Activated CD4-positive, alpha-beta T cell treated with anti-CD3 and anti-CD28 coated beads, Interleukin-2, amount 10 ng/mL, durations not matched to agents 7 days and 5 days (primary cell): Measurements from ENCODE around the gene SERPINB8. TPM values are rescaled to one million over a fixed set of nuclear protein-coding genes. Genes with fewer than 3 reads are reported as not detected.

Experiments
- CTCF ChIA-PET: fragments of 350-600 bp; sonication (Branson Sonifier 250); formaldehyde crosslinking; loops from one replicate; lab custom pipeline; 2021; ENCODE audit warnings: antibody characterized with exemption; lab: Charles Lee
- POLR2A ChIA-PET: fragments of 350-600 bp; sonication (Branson Sonifier 250); formaldehyde crosslinking; loops from one replicate; lab custom pipeline; 2021; ENCODE audit warnings: antibody characterized with exemption; lab: Charles Lee
- DNase-seq: peaks from one replicate; pipeline ENCODE4 v3.0.0-alpha.2; 2020
- H3K27ac Mint-ChIP-seq: one replicate; pipeline ENCODE4 v1.8.0; 2021; ENCODE audit warnings: mild to moderate bottlenecking, moderate library complexity, mixed read lengths
- H3K27me3 Mint-ChIP-seq: one replicate; pipeline ENCODE4 v1.8.0; 2021; ENCODE audit warnings: mixed read lengths
- H3K36me3 Mint-ChIP-seq: one replicate; pipeline ENCODE4 v1.8.0; 2021; ENCODE audit warnings: low read depth, mixed read lengths
- H3K4me1 Mint-ChIP-seq: one replicate; pipeline ENCODE4 v1.8.0; 2021; ENCODE audit warnings: mixed read lengths
- H3K4me3 Mint-ChIP-seq: one replicate; pipeline ENCODE4 v1.8.0; 2021; ENCODE audit warnings: mild to moderate bottlenecking, moderate library complexity, mixed read lengths
- H3K9me3 Mint-ChIP-seq: one replicate; pipeline ENCODE4 v1.8.0; 2021; ENCODE audit warnings: mixed read lengths
- total RNA-seq, 2 experiments: library from RNA; stranded (reverse); gene quantifications; one replicate each; pipeline ENCODE4 v1.2.3, GENCODE V29; 2021

SERPINB8 gene
- total RNA-seq, 2 experiments from 2014 or later = 5.3 to 6.1 TPM

DNA sequence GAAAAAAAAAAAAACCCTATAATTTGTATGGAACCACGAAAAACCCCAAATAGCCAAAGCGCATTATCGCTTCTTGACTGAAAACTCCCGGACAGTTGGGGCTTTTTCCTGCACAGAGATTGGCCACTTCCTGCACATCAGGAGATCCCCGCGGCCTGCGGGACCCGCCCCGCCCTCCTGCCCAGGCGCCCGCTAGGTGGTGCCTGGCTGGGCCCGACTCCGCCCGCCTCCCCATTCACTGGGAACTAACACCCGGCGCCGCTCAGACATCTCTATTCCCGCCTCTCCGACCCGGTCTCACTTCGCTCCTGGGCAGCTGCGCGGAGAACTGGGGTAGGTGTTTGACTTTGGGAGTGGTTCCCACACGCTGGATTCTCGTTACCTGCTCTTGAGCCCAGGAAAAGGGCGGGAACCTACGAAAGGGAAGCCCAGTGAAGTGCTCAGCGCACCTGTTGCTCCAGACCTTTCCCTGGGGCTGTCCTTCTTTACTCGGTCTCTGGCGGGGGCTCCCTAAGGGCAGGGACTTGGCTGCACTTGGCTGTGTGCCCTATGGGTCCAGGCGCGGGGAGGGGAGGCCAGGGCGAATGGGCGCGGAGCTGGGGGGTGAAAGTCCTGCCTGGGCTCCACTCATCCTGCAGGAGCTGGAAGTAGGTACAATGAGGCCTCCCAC lies 20.7 kb upstream of the SERPINB8 start, which contains the start of gene HMSD:
Gene HMSD (plus strand): TSS at position 234 of the 670 bp plus-strand sequence. CDS start 4,155 bp downstream, outside the sequence.
- POLR2A ChIA-PET = no interaction called here
- Mint-ChIP-seq H3K4me3 (peak within 1 kb of the TSS; percentile 62), H3K27me3 (peaks cover 28% of the 10 kb centered on the region), H3K9me3 (no peaks in the 10 kb centered on the region), H3K36me3 (no peaks in the 10 kb centered on the region), H3K4me1 (peaks cover 31% of the 10 kb centered on the region), H3K27ac (peak within 1 kb of the TSS; percentile 82)
- peak; percentile 55 for DNase-seq
- CTCF ChIA-PET = interaction anchor here (1.4 kb wide), 1 partner anchor 13 kb away, joined by 4 read pairs; no protein-coding TSS in a partner anchor

DNA sequence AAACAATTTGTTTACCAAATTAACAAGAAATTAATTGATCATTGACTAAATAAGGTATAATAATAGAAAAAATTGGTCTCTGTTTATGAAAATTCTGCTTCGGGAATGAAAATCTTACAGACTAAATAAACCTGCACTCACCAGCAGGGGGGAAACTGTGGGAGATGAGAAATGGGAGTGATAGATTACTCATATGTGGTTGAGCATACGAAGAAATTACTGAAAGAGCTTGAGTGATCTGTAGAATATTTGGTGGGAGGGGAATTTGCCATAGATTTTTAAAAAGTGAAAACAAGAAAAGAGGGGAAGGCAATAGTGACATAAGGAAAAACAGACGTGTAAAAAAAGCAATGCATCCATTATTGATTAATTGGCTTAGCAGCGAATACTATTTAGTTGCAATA lies 18.6 kb upstream of the SERPINB8 start:
- Mint-ChIP-seq H3K27me3 (peaks cover 14% of the 10 kb centered on the region), H3K27ac (no peak overlapping the region), H3K9me3 (no peaks in the 10 kb centered on the region), H3K4me1 (peaks cover 31% of the 10 kb centered on the region), H3K4me3 (no peak overlapping the region), H3K36me3 (no peaks in the 10 kb centered on the region)
- CTCF ChIA-PET = no interaction called here
- POLR2A ChIA-PET = no interaction called here
- no peak for DNase-seq

DNA sequence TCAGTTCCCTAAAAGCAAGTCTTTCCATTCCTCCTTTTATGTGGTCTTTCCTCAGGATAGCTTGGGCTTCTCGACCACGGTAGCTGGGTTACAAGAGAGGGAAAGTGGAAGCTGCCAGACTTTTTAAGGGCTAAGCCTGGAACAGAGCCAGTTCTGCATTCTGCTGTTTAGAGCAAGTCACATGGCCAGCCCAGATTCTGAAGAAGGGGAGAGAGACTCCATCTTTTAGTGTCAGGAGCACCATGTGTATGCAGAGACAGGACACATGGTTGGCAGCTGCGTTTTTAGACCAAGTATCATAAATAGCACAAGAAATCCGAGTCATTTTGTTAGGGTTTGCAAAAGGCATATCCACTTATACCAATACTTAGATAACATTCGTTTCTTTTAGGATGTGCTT lies 16.1 kb upstream of the SERPINB8 start:
- H3K27ac Mint-ChIP-seq = no peak overlapping the region
- no peaks in the 10 kb centered on the region for H3K36me3 Mint-ChIP-seq
- H3K9me3 Mint-ChIP-seq = no peaks in the 10 kb centered on the region
- ChIA-PET CTCF (interaction anchor here (1.1 kb wide), 1 partner anchor 17 kb away, joined by 3 read pairs; no protein-coding TSS in a partner anchor), POLR2A (no interaction called here)
- H3K4me3 Mint-ChIP-seq = no peak overlapping the region
- peaks cover 22% of the 10 kb centered on the region for H3K4me1 Mint-ChIP-seq
- peaks cover 8% of the 10 kb centered on the region for H3K27me3 Mint-ChIP-seq
- DNase-seq = no peak

DNA sequence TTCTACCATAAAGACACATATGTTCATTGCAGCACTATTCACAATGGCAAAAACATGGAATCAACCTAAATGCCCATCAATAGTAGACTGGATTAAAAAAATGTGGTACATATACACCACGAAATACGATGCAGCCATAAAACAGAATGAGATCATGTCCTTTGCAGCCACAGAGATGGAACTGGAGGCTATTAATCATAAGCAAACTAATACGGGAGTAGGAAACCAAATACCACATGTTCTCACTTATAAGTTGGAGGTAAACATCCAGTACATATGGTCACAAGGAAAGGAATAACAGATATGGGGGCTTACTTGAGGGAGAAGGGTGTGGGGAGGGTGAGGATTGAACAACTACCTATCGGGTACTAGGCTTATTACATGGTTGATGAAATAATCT lies 13.1 kb upstream of the SERPINB8 start:
- H3K4me1 Mint-ChIP-seq = no peaks in the 10 kb centered on the region
- H3K9me3 Mint-ChIP-seq = no peaks in the 10 kb centered on the region
- DNase-seq = no peak
- CTCF ChIA-PET = no interaction called here
- H3K4me3 Mint-ChIP-seq = no peak overlapping the region
- POLR2A ChIA-PET = no interaction called here
- H3K27ac Mint-ChIP-seq = no peak overlapping the region
- H3K36me3 Mint-ChIP-seq = no peaks in the 10 kb centered on the region
- H3K27me3 Mint-ChIP-seq = peaks cover 10% of the 10 kb centered on the region

DNA sequence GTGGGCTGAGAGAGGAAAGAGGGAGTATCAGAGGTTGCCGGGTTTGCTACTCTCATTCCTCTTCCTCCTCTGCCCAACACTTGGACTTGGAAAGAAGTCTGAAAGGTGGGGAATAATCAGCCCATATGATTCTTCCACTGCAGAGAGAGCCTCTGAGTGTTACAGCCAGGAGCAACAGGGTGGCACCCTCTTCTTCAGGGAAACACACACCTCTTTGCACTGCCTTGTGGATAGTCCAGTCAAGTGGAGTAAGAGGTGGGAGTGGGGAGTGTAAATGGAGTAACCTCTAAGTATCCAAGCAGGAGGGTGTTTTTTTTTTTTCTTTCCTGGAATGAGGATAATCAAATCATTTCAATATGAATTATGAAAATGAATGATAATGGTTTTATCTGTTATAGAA lies 9.0 kb upstream of the SERPINB8 start:
- no peak overlapping the region for H3K27ac Mint-ChIP-seq
- DNase-seq = no peak
- no peak overlapping the region for H3K4me3 Mint-ChIP-seq
- H3K4me1 Mint-ChIP-seq = no peaks in the 10 kb centered on the region
- POLR2A ChIA-PET = no interaction called here
- CTCF ChIA-PET = interaction anchor here (1.8 kb wide), 1 partner anchor 25 kb away, joined by 6 read pairs; no protein-coding TSS in a partner anchor
- H3K36me3 Mint-ChIP-seq = no peaks in the 10 kb centered on the region
- no peaks in the 10 kb centered on the region for H3K9me3 Mint-ChIP-seq
- peaks cover 10% of the 10 kb centered on the region for H3K27me3 Mint-ChIP-seq

DNA sequence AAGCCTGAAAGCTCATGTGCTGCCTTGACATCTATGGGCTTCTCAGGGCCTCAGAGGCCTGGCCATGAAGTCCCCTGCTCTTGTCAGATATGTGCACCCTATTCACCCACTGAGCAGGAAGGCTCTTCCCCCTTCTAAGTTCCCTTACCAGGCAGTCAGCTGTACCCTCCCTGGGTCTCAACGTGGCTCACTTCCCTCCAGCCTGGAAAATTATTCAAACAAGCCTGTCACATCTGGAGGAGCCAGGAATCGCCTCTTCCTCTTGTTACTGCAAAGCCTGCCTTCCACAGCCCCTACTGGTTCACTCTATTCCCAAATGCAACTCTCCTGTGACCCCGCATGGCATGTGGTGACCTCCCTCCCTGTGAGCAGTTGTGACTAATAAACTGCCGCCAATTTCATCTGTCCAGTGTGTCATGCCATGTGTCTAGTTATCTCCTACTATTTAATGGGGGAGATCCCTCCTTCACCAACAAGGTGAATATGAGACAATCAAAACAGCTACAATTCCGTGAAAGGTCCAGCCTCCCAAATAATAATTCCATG lies 8.4 kb upstream of the SERPINB8 start:
- no peaks in the 10 kb centered on the region for H3K36me3 Mint-ChIP-seq
- H3K4me3 Mint-ChIP-seq = no peak overlapping the region
- POLR2A ChIA-PET = no interaction called here

DNA sequence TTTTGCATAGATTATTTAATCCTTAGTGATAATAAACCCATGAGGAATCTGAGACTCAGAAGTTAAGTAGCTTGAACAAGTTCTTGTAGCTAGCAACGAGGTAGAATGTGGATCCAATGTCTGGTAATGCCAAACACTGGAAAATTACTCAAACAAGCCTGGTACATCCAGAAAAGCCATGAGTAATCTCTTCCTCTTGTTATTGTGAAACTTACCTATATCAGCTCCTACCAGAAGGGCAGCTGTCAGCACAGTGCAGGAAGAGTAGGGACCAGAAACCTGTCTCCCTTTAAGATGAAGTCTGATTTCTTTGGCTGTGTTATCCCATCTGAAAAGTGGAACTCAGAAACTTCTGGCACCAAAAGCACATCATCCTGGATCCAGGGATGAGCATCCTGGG lies 7.7 kb upstream of the SERPINB8 start:
- DNase-seq = no peak
- Mint-ChIP-seq H3K9me3 (no peaks in the 10 kb centered on the region), H3K27me3 (peaks cover 9% of the 10 kb centered on the region), H3K36me3 (no peaks in the 10 kb centered on the region), H3K4me3 (no peak overlapping the region), H3K27ac (no peak overlapping the region), H3K4me1 (no peaks in the 10 kb centered on the region)
- CTCF ChIA-PET = interaction anchor here (1.0 to 1.8 kb wide), 3 partner anchors 13 to 138 kb away, joined by 3 to 6 read pairs (median 4); partner anchors contain the start of gene HMSD
- POLR2A ChIA-PET = no interaction called here

More for the DNA sequence above, 8.4 kb upstream of the SERPINB8 start:
- H3K9me3 Mint-ChIP-seq = no peaks in the 10 kb centered on the region
- H3K4me1 Mint-ChIP-seq = no peaks in the 10 kb centered on the region
- H3K27ac Mint-ChIP-seq = no peak overlapping the region
- CTCF ChIA-PET = interaction anchor here (1.2 to 1.8 kb wide), 2 partner anchors 13 to 26 kb away, joined by 4 to 6 read pairs; partner anchors contain the start of gene HMSD
- H3K27me3 Mint-ChIP-seq = peaks cover 10% of the 10 kb centered on the region
- no peak for DNase-seq

DNA sequence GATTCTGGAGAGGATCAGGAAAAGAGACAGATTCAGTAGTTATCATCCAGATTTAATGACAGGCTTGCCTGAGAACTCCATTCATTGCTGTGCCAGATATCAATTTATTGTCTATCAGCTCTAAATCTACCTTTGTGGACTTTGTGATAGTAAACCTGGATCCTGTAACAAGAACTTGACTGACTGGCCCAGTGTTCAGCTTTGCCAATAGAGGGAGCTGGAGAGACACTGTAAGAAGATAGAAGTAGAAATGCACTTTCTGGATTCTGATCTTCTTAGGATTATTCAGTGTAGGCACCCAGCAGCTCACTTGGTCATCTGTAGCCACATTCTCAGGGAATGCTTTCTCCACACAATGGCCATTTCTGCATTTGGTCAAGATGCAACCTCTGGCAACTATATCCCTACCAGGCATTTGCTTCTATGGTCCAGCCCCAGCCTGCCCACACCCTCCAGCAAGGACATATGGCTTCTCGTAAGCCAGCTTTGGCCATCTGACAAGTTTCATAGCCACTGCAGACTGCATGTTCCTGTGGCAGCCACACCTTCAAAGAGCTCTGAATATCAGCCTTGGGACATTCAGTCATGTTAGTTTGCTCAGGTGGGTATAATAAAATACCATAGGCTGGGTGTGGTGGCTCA lies 6.1 kb upstream of the SERPINB8 start:
- DNase-seq = peak; percentile 66
- no peak overlapping the region for H3K27ac Mint-ChIP-seq
- peaks cover 4% of the 10 kb centered on the region for H3K27me3 Mint-ChIP-seq
- H3K36me3 Mint-ChIP-seq = no peaks in the 10 kb centered on the region
- H3K4me1 Mint-ChIP-seq = no peaks in the 10 kb centered on the region
- CTCF ChIA-PET = interaction anchor here (1.2 to 2.1 kb wide), 6 partner anchors 8 to 30 kb away, joined by 3 to 15 read pairs (median 3); no protein-coding TSS in a partner anchor
- POLR2A ChIA-PET = no interaction called here
- no peak overlapping the region for H3K4me3 Mint-ChIP-seq
- H3K9me3 Mint-ChIP-seq = no peaks in the 10 kb centered on the region

DNA sequence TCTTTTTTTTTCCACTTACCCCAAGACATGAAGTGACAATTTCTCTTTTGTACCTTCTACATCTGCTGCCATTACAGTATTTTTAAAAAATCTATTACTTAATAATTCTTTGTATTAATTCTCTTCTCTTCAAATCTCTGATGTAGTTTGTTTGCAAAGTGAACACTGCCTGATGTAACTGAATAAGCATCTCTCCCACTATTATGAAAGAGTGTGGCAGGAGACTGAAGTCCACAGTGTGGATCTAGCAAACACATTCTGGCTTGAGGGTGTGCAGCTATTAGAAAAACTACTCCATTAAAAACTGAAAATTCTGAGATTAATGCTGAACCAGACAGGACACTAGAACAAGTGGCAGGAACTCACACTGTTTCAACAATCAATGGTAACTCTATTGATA lies 5.0 kb upstream of the SERPINB8 start:
- Mint-ChIP-seq H3K9me3 (no peaks in the 10 kb centered on the region), H3K27me3 (peaks cover 4% of the 10 kb centered on the region), H3K4me3 (no peak overlapping the region), H3K36me3 (no peaks in the 10 kb centered on the region), H3K27ac (no peak overlapping the region), H3K4me1 (peaks cover 10% of the 10 kb centered on the region)
- CTCF ChIA-PET = interaction anchor here (2.1 kb wide), 1 partner anchor 10 kb away, joined by 15 read pairs; no protein-coding TSS in a partner anchor
- no peak for DNase-seq
- POLR2A ChIA-PET = no interaction called here

DNA sequence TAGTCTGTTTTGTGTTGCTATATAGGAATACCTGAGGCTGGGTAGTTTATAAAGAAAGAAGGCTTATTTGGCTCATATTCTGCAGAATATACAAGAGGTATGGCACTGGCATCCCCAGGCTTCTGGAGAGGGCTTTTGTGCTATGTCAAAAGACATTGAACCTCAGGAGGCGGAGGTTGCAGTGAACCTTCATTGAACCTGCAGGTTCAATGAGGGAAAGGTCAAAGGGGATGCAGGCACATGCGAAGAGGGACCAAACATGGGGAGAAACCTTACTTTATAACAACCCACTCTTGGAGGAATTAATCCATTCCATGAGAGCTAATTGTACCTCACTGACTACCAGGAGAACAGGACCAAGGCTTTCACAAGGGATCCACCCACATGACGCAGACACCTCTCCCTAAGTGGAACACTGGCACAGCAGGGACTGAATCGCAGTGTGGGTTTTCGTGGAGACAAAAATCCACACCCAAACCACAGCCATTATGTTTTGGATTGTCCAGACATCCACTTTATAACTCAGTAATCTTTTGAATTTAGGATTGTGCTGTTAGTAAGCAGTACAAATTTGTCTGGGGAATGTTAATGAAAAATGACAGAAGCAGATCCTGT lies 4.1 kb upstream of the SERPINB8 start:
- no peaks in the 10 kb centered on the region for H3K36me3 Mint-ChIP-seq
- POLR2A ChIA-PET = no interaction called here
- H3K4me3 Mint-ChIP-seq = no peak overlapping the region
- no peak overlapping the region for H3K27ac Mint-ChIP-seq
- H3K4me1 Mint-ChIP-seq = peaks cover 14% of the 10 kb centered on the region
- no peak for DNase-seq
- H3K9me3 Mint-ChIP-seq = no peaks in the 10 kb centered on the region
- CTCF ChIA-PET = no interaction called here
- H3K27me3 Mint-ChIP-seq = peaks cover 3% of the 10 kb centered on the region

DNA sequence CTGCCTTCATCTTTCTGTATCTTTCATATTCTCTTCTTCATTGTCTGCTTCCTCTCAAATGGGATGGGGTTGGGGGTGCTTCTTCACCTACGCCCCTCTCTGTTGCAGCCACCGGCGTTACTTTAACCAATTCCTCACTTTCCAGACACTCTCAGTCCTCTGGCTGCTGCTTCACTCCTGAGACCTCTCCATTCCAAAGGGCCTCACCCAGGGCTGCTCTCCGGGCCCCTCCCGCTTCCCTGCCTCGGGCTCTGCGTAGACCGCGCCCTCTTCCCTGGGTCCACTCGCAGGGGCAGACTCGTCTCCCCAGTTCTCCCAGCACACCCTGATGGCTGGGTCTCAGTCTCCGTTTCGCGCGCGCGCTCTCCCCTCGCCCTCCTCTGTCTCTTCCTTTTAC lies 926 bp downstream of the SERPINB8 start:
- CTCF ChIA-PET = interaction anchor here (0.6 to 1.1 kb wide), 2 partner anchors 35 to 1776 kb away, joined by 3 read pairs; no protein-coding TSS in a partner anchor
- Mint-ChIP-seq H3K4me3 (peak overlapping the region; percentile 91), H3K4me1 (peaks cover 29% of the 10 kb centered on the region), H3K27me3 (peaks cover 3% of the 10 kb centered on the region), H3K36me3 (no peaks in the 10 kb centered on the region), H3K27ac (peak overlapping the region; percentile 98), H3K9me3 (no peaks in the 10 kb centered on the region)
- POLR2A ChIA-PET = interaction anchor here (0.6 kb wide), 1 partner anchor 463 kb away, joined by 3 read pairs; no protein-coding TSS in a partner anchor
- no peak for DNase-seq

DNA sequence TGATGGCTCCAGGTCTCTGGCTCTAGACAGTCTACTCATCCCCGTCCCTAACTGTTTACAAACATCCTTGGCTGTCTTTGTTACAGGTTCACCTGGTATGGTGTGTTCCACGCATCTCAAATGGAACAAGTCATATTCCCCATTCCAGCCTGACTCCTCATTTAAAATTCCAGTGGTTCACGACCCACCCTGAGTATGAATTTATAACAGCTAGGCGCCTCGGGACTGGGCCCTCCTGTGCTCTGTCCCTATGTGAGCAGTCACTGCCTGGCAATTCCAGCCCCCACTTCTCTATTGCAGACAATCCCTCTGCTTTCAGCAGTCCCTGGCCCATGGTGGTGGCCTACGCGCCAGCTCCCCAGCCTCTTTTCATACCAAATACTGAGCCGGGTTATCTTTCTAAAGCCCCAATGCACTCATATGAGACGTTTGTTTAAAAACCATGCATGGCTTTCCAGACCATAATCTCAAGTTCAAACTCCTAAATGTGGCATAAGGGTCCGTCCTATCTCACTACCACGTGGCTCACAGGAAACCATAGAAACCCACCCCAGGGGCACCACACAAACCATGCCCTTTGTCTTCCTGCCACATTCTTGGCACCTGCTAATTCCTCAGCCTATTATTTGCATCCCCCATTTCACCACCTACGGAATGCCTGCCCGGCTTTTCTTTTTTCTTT lies 1.6 kb downstream of the SERPINB8 start:
- peaks cover 29% of the 10 kb centered on the region for H3K4me1 Mint-ChIP-seq
- POLR2A ChIA-PET = no interaction called here
- H3K4me3 Mint-ChIP-seq = peak overlapping the region; percentile 91

More for the DNA sequence above, 1.6 kb downstream of the SERPINB8 start:
- no peaks in the 10 kb centered on the region for H3K9me3 Mint-ChIP-seq
- no peaks in the 10 kb centered on the region for H3K36me3 Mint-ChIP-seq
- DNase-seq = no peak
- CTCF ChIA-PET = interaction anchor here (1.1 kb wide), 1 partner anchor 35 kb away, joined by 3 read pairs; no protein-coding TSS in a partner anchor
- H3K27me3 Mint-ChIP-seq = peaks cover 3% of the 10 kb centered on the region
- peak overlapping the region; percentile 98 for H3K27ac Mint-ChIP-seq
